HS-27A (cell line): ENCODE measurements around the gene KRTAP6-2.

Source experiments
- DNase-seq: peaks from one replicate; pipeline ENCODE4 v3.0.0-alpha.2; 2012; ENCODE audit warnings: low read depth, missing footprints

The KRTAP6-2 gene, protein sequence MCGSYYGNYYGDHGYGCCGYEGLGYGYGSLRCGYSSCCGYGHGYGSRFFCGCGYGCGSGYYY

DNA sequence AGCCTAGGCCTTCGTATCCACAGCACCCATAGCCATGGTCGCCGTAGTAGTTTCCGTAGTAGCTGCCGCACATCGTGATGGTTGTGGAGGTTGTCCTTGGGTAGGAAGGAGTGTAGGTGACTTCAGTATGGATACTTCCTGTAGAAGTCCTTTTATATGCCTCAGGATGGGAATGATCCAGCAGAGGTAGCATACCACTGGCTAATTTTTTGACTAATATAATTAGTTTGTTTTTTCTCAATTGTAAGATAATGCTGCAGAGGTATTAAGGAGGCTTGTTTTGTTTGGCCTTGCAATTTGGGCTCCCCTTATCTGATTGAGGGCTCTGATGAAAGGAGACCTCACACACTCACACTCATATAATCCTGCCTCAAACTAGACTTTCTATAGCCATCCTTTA, at the start of gene KRTAP6-2:
Gene KRTAP6-2, minus strand, starts transcription at position 101 of the 400 bp plus-strand sequence. Its CDS starts 28 bp downstream, at position 73.
- no peak for DNase-seq

DNA sequence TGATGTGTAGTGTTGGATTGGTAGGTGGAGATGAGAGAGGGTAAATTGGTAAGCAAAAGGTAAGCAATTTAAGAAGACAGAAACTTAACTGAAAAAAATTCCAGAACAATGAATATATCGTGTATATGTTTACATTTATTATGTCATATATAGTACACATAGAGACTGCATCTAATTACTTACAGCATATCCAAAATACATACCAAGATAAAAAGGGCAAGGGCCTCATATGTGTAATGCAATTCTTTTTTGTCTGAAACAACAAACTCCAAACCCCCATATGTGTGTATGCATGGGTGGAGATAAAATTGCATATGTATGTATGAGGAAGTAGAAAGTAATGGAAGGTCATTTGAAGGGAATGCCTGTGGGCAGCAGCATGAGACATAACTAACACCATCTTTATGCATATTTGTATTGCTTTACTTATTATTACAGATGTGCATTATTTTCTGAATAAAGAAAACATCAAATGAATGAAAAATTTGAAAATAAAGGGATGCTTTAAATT, 48.3 kb upstream of the KRTAP6-2 start:
- DNase-seq: no peak

DNA sequence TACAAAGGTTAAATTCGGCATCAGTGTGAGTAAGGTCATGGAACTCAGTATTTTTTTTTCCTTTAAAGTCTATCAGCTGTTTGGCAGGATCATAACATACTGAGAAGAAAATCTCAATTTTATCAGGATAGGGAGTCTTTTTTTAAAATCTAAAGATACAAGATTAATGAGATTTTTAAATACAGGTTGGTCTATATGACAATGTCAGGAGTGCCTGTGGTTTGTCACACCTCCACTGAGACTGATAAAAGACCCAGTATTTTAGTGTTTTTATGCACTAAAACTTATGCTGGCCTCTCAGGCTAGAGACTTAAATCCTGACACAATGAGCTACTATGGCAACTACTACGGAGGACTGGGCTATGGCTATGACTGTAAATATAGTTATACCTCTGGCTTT, 43.9 kb upstream of the KRTAP6-2 start, which contains the start of gene KRTAP20-3:
Gene KRTAP20-3, plus strand, starts transcription at position 301 of the 400 bp plus-strand sequence.
- no peak for DNase-seq

DNA sequence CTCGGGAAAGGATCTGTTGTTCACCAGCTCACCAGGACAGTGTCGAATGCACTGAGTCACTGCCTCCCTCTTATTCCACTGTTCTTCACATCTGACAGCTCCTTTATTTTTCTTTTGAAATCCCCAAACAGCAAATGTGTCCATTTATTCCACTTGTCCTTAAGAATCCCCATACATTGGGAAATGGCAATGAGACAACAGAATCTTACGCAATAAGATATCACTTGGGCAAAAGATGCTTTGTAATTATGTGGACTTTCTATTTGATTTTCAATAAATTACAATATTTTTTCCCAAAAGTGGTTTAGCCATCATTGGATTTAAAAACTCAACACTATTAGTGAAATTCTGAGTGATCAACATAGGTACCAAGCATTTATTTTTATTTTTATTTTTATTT, 40.0 kb upstream of the KRTAP6-2 start:
- no peak for DNase-seq

DNA sequence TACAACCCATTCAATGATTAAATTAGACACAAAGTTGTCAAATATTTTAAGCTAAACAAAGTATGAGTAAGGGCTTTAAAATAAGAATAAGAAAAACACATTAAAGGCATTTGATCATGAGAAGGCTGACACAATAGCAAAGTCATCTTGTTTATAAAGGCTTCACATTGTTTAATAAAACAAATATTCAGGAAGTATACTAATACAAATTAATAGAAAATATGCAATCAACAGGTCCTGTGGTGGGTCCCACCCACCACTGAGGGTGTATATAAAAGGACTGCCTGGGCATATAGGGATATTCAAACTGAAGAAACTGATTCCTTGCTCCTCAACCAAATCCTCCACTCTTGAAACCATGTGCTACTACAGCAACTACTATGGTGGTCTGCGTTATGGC, 36.2 kb upstream of the KRTAP6-2 start, which contains the start of gene KRTAP20-2:
Gene KRTAP20-2, plus strand, starts transcription at position 301 of the 400 bp plus-strand sequence. Its CDS starts 58 bp downstream, at position 359.
- no peak for DNase-seq

DNA sequence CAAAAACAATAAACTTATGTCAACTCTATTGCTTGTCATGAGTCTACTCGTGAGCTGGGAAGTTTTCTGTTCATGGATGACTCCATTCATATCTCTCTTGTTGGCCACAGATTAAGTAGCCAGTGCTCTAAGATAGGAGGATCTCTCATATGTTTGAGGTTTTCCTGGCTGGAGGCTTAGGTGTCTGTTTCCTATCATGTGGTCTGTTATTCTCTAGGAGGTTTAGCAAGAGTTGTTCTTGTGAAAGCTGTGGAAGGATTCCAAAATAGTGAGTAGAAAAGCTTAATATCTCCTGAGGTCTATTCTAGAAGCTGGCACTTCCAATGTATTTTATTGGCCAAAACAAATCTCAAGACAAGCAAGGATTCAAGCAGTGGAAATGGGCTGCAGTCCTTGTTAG, 30.5 kb upstream of the KRTAP6-2 start:
- no peak for DNase-seq

DNA sequence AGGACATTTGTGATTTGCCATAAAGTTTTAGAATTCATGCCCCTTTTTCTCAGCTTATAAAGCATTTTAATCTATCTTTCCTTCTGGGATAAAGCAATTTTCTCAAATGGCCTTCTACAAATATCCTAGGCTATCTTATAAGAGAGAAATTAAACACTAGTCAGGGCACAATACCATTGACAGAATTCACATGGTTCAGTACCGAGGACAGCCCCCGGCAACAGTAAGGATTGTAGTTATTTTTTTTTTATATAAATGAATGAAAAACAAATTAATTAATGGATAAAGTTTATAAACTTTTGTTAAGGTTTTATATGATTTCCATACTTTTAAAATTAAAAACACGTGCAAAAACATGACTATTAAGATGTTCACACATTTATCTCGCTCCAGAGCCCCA, 29.4 kb upstream of the KRTAP6-2 start:
- DNase-seq: no peak

DNA sequence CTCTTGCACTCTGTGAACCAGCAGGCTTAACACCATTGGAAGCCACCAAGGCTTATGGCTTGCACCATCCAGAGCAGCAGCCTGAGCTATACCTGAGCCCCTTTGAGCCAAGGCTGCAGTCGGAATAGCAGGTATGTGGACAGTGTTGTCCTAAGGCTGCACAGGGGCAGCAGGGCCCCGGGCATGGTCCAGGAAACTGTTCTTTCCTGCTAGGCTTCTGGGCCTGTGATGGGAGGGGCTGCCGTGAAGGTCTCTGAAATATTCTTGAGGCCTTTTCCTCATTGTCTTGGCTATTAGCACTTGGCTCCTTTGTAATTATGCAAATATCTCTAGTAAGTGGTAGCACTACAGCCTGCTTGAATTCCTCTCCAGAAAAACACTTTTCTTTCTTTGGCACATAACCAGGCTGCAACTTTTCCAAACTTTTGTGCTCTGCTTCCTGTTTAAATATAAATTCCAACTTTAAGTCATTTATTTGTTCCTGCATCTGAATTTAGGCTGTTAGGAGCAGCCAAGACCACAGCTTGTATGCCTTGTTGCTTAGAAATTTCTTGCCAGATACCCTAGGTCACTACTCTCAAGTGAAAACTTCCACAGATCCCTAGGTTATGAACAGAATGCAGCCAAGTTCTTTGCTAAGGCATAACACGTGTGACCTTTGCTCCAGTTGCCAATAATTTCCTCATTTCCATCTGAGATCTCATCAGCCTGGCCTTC, 26.9 kb upstream of the KRTAP6-2 start:
- DNase-seq: no peak

DNA sequence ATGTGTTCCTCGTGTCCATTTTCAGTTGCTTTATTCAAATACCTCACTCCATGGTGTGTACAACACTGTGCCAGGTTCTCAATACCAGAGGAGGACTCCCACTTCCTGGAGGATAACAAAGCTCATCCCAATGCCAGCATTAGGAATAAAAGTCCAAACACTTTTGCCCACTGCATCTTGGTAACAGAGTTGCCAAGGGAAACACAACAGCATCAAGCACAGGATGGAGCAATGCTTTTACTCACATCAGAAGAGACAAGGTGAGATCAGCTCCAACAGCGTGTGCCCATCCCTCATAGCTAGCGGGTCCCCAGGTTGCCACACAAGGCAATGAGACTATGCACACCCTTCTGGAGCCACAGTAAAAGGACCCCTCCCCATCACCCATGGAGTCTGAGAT, 24.7 kb upstream of the KRTAP6-2 start:
- no peak for DNase-seq

DNA sequence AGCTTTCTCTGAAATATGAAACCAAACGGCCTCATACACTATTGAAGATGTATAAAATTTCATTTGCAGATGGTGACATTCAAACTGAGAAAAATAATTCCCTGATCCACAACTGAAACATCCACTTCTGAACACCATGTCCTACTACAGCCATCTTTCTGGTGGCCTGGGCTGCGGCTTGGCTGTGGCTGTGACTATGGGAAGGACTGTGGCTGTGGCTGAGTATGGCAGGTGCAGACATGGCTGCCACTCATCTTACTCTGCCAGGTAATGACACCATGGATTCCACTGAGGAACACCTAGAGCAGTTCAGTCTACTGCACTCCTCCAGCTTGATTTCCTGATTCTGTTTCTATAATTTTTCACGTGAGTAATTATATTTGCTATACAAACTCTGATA, 21.8 kb upstream of the KRTAP6-2 start, which contains the start of gene KRTAP20-4:
Gene KRTAP20-4, plus strand, starts transcription at position 106 of the 400 bp plus-strand sequence.
- DNase-seq: no peak

DNA sequence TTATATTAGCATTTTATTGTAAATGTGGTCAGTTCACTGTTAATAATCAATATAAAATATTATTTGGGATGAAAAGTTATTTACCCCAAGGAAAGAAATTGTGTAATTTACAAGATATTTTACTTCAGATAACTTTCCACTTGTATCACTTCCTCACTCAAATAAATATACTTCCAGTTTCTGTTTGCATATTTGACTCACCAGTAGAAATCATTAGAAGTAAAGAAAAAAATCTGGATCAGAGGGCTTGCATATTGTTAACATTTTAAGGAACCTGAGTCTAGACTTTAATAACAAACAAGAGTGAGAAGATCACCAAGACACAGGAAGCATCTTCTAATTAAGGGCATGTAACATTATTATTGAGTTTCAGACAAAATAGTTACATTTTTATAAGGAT, 21.4 kb upstream of the KRTAP6-2 start:
- DNase-seq: no peak

DNA sequence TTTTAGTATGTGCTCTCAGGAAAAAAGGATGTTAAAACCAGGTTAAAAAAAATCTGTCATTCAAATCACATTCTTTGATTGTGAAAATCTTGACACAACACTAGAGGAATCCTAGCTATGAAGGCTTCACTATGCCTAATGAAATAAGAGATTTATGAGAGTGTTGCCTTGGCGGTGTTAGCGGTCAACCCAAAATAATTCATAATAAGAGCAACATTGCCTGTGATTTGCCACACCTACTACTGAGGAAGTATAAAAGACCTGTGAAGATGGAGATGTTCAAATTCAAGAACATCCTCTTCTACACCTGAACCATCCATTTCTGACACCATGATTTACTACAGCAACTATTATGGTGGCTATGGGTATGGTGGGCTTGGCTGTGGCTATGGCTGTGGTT, 17.4 kb upstream of the KRTAP6-2 start, which contains the start of gene KRTAP20-1:
Gene KRTAP20-1, plus strand, starts transcription at position 301 of the 400 bp plus-strand sequence. Its CDS starts 30 bp downstream, at position 331.
- DNase-seq: no peak

DNA sequence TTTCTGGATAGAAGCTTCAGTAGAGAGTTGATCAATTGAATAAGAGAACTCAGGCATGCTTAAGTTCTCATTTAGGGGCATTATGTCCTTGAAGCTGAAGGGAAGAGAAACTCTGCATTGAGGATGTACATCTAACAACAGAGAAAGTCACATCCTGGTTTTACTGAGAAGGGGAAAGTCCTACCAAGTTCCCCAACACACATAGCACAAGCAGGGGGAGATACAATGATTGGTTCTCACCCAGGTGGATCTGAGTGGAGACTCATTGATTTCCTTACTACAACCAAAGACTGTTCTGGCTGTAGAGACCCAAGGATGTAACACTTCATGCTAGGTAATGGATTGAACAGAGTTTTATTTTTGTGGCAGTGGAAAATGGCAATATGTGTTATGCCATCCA, 16.5 kb upstream of the KRTAP6-2 start:
- DNase-seq: no peak

DNA sequence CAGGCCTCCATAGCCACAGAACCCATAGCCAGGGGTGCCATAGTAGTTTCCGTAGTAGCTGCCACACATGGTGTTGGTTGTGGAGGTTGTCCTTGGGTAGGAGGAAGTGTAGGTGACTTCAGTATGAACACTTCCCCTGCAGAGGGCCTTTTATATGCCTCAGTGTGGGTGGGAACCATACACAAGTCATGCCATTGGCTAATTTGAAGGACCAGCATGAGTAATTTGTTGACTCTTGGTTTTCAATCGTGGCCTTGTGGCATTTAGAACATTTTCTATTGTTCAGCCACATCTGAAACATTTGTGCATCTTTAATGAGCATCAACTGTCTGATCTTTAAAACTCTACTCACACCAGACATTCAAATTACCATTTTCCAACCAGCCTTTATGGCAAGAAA, 15.1 kb upstream of the KRTAP6-2 start, which contains the start of gene KRTAP6-1:
Gene KRTAP6-1, minus strand, starts transcription at position 95 of the 400 bp plus-strand sequence. Its CDS starts 26 bp downstream, at position 69.
- no peak for DNase-seq

DNA sequence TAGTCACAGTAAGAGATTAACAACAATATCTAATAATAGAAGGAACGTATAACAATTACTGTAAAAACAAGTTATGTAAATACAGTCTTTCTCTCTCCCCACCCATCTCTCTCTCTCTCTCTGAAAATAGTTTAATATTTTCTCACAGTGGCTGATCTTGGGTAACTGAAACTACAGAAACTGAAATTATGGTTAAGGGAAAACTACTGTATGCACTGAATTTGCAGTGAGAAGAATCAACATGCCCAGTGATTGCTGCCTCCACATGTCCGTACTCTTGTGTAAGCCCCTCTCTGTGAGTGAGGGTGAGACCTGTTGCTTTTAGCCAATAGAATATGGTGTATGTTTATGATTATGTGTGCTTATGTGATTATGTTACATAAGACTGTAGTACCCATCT, 13.4 kb upstream of the KRTAP6-2 start:
- no peak for DNase-seq

DNA sequence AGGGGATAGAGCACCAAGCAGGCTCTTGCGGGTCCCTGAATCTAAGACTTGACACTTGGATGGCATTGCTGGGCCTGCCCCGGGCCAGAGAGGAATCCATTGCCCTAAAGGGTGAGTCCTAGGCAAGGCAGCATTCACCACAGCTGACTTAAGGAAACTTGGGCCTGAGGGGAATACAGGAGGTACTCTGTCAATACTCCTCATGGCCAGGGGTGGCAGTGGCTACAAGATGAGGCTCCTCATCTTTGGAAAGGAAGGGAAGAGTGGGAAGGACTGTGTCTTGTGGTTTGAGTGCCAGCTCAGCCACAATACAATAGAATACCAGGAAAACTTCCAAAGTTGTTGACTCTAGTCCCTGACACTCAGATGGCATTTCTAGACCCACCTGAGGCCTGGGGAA, 7.3 kb upstream of the KRTAP6-2 start:
- DNase-seq: no peak

DNA sequence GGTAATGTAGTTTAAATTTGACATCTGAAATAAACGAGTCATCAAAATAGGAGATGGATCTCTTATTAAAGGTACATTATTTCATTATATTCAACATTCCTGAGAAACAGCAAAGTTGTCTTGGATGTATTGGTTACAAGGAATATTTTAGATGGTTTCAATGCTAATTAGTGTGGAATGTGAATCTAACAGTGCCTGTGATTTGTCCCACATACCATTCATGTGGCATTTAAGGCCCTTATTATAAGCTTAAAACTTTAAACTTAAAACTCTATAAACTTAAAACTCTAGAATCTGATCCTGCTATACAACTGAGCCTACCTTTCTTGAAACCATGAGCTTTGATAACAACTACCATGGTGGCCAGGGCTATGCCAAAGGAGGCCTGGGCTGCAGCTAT, 2.1 kb upstream of the KRTAP6-2 start, which contains the start of gene KRTAP22-1:
Gene KRTAP22-1, plus strand, starts transcription at position 301 of the 400 bp plus-strand sequence.
- DNase-seq: no peak

DNA sequence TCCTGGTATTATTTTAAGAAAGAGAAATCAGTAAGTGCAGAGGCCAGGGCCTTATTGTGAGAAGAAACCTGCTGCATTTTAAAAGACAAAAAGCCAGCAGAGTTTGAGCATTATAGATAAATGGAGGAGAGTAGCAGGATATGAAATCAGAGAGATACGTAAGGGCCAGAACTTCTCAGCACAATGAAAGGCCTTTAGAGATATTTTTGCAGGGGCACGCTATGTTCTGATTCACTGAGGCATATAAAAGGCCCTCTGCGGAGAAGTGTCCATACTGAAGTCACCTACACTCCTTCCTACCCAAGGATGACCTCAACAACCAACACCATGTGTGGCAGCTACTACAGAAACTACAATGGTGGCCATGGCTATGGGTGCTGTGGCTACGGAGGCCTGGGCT, 6.6 kb downstream of the KRTAP6-2 start, which contains the start of gene KRTAP6-3:
Gene KRTAP6-3, plus strand, starts transcription at position 301 of the 400 bp plus-strand sequence. Its CDS starts 6 bp downstream, at position 307.
- DNase-seq: no peak

DNA sequence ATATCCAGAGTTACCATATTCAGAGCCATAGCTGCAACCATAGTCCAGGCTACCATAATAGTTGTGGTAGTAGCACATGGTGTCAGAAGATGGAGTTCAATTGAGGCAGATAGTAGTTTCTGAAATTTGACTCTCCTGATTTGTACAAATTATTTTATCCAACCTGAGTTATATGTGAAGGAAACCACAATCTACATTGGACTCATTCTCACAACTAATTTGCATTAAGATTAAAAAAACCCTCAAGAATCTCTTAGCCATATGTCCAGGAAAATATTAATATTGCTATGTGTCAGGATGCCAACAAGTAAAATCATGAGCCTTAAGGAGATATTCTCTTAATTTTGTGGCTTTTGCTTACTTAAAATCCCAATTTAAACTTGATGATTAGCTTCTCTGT, 8.4 kb downstream of the KRTAP6-2 start, which contains the start of gene KRTAP22-2:
Gene KRTAP22-2, minus strand, starts transcription at position 101 of the 400 bp plus-strand sequence.
- DNase-seq: no peak

DNA sequence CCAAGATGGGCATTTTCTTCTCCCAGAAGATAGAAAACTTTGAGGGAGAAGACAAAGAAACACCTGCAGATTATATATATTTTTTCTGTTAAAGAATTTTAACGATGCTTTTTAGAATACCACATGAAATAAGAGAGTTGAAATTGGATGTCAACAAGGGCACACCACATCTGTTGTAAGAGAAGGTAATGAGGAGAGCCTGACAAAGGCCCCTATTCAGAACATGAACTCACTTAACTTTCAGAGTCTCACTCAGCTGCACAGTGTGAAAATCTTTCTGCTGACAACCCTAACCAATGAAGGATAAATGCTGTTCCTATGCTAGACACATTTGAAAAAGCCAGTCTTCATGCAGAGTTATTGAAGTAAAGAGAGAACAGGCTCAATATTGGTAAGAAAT, 15.8 kb downstream of the KRTAP6-2 start:
- DNase-seq: no peak

DNA sequence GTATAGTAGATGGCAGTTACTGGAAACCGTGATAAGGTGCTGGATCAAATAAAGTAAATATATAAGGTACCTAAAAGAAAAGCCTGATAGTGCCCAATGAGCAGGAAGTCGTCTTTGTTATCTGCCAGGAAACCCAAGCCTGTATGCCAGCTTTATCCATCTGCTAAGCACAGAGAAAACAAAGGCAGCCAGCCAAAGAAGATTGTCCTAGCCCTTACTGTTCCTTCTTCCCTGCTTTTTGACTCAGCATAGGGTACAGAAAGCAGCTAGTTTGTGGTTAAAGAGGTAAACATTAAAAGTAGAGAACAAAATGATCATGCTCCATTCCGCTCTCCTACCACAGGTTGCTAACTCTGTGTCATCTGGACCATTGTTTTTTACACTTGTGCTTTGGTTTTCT, 18.6 kb downstream of the KRTAP6-2 start:
- no peak for DNase-seq

DNA sequence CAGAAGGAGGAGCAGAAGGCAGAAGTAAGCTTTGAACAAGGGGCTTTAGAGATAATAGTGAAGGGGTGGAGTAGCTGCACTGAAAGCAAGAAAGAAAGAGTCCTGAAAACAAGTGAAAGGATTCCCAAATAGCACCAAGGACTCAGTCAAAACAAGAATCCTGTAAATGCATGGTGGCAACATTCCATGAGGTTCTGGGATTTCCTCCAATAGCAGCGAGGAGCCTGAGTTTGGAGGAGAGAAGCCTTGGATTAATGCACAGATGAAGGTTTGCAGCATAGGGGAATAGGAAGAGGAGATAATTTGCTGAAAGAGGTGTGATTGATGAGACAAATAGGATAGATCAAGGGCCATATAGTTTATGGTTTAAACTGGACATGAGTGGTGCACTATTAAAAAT, 19.4 kb downstream of the KRTAP6-2 start:
- no peak for DNase-seq

DNA sequence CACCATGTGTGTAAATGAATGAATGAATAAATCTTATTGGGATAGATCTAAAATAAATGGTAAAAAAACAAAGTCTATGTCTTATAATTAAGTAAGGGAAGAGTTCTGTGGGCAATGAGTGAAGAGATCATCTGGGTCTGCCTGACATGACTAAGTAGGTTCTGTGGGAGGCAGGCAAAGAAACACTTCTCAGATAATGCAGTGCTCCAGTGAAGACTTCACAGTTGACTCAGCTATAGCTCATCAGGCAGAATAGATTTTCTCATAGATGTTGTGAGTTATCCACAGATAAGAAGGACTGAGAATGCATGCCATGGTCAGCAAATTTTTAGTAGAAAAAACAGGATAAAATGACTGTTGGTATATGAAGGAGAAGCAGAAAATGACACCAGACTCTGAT, 20.9 kb downstream of the KRTAP6-2 start:
- DNase-seq: no peak
